ENCODE results near the gene F10. TPM values are rescaled to one million over a fixed set of nuclear protein-coding genes. Genes with fewer than 3 reads are reported as not detected.

Gene F10
- total and polyA plus RNA-seq, 2 experiments from 2014 or later: 143 to 148 TPM

DNA sequence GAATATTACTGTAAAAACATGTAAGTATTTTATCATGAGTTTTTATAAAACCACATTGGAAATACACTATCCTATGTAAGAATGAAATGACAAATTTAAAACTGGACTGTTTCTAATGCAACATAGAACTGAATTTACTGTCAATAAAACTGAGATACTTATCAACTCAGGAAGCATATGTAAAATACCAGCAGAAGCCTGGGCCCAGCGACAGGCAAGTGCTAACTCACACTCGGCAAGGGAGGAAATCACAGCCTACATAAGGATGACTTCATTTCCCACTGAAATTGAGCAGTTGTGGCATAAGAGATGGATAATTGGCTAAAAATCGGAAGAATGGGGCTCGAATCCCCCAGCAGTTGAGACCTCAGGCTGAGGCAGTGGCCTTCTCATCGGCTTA, 47.9 kb downstream of the F10 start:
- H3K4me3 ChIP-seq: no peak overlapping the region
- H3K36me3 ChIP-seq (replicated peaks; ENCODE audit: insufficient read depth, low read depth): no peaks in the 10 kb centered on the region
- WGBS (ENCODE audit: low lambda C conversion rate, missing lambda C conversion rate): 58% methylated on average over 5 of the region's 5 CpGs
- no peaks in the 10 kb centered on the region for H4K20me1 ChIP-seq (ENCODE audit: insufficient read depth, poor library complexity, severe bottlenecking)
- TF ChIP-seq, protein P1, sequence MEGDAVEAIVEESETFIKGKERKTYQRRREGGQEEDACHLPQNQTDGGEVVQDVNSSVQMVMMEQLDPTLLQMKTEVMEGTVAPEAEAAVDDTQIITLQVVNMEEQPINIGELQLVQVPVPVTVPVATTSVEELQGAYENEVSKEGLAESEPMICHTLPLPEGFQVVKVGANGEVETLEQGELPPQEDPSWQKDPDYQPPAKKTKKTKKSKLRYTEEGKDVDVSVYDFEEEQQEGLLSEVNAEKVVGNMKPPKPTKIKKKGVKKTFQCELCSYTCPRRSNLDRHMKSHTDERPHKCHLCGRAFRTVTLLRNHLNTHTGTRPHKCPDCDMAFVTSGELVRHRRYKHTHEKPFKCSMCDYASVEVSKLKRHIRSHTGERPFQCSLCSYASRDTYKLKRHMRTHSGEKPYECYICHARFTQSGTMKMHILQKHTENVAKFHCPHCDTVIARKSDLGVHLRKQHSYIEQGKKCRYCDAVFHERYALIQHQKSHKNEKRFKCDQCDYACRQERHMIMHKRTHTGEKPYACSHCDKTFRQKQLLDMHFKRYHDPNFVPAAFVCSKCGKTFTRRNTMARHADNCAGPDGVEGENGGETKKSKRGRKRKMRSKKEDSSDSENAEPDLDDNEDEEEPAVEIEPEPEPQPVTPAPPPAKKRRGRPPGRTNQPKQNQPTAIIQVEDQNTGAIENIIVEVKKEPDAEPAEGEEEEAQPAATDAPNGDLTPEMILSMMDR (IDR thresholded peaks at IDR 0.05; ENCODE audit: poor library complexity): no peak
- TF ChIP-seq EZH2phosphoT487 (IDR thresholded peaks at IDR 0.05; ENCODE audit: low read depth, severe bottlenecking, unreplicated experiment) (no peak), EZH2 (IDR thresholded peaks at IDR 0.05; ENCODE audit: borderline replicate concordance) (no peak)
- H3K9me2 ChIP-seq (replicated peaks; ENCODE audit: insufficient read depth): no peaks in the 10 kb centered on the region
- H3K4me1 ChIP-seq (ENCODE audit: insufficient read depth): peaks cover 16% of the 10 kb centered on the region
- DNase-seq (ENCODE audit: low spot score): no peak
- H3K27me3 ChIP-seq: no peaks in the 10 kb centered on the region
- H3K27ac ChIP-seq: peak overlapping the region; percentile 43
- no peak overlapping the region for H2AFZ ChIP-seq
- H3K79me2 ChIP-seq: no peaks in the 10 kb centered on the region
- H3K4me2 ChIP-seq: peak overlapping the region; percentile 61
- no peaks in the 10 kb centered on the region for H3K9me3 ChIP-seq (ENCODE audit: low read depth)

DNA sequence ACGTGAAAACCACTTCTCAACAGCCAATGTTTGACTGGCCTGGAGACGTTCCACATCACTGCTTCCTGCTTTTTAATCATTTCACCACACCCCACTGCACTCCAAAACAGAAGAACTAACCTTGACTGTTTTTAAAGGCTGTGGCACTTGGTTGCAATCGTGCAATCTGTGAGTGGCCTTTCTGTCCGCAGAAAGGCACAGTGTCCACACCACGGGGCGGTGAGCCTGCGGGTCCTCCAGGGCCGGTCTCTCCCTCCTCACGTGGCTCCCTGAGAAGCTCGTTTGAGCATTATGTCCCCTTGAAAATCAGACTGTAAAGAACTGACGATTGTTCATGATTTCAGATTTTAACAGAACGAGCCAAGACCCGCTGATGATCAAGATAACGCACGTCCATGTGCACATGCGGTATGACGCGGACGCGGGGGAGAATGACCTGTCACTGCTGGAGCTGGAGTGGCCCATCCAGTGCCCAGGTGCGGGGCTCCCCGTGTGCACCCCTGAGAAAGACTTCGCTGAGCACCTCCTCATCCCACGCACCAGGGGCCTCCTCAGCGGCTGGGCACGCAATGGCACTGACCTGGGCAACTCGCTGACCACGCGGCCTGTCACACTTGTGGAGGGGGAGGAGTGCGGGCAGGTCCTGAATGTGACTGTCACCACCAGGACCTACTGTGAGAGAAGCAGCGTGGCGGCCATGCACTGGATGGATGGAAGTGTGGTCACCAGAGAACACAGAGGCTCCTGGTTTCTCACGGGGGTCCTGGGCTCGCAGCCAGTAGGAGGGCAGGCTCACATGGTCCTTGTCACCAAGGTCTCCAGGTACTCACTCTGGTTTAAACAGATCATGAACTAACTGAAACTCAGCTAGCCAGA, 48.9 kb downstream of the F10 start:
- 91% methylated on average over 34 of the region's 34 CpGs for WGBS (ENCODE audit: low lambda C conversion rate, missing lambda C conversion rate)
- no peak overlapping the region for H3K4me2 ChIP-seq

DNA sequence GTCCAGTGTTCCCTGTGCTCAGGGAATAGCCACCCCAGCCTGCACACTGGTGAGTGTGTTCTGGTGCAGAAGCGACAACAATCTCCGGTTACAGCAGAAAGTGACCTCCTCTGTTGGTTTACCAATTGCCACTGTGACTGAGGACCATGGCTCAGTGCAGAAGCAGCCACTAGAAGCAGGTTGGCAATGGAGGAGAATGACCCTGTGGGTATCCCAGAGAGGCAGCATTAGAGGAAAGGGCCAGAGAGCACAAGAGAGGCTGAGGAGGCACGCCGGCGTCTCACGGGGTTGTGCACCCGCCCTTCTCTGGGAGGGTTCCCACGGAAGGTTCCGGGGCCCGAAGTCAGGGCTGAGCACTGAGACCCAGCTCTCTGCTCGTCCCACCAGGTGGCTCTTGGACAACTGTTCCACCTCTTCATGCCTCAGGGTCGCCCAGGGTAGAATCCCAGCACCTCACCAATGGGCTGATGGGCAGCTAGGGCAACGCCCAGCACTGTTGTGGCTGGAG, 49.9 kb downstream of the F10 start:
- no peak overlapping the region for H2AFZ ChIP-seq
- H3K27me3 ChIP-seq: no peaks in the 10 kb centered on the region
- H4K20me1 ChIP-seq (ENCODE audit: insufficient read depth, poor library complexity, severe bottlenecking): no peaks in the 10 kb centered on the region
- H3K4me3 ChIP-seq: no peak overlapping the region
- DNase-seq (ENCODE audit: low spot score): no peak
- H3K27ac ChIP-seq: no peak overlapping the region
- no peaks in the 10 kb centered on the region for H3K9me3 ChIP-seq (ENCODE audit: low read depth)
- H3K9me2 ChIP-seq (replicated peaks; ENCODE audit: insufficient read depth): no peaks in the 10 kb centered on the region
- WGBS (ENCODE audit: low lambda C conversion rate, missing lambda C conversion rate): 90% methylated on average over 12 of the region's 13 CpGs
- H3K79me2 ChIP-seq: no peaks in the 10 kb centered on the region
- no peak overlapping the region for H3K4me2 ChIP-seq
- H3K36me3 ChIP-seq (replicated peaks; ENCODE audit: insufficient read depth, low read depth): no peaks in the 10 kb centered on the region
- TF ChIP-seq, protein P1 (IDR thresholded peaks at IDR 0.05; ENCODE audit: poor library complexity): no peak
- TF ChIP-seq EZH2 (IDR thresholded peaks at IDR 0.05; ENCODE audit: borderline replicate concordance): no peak
- peaks cover 16% of the 10 kb centered on the region for H3K4me1 ChIP-seq (ENCODE audit: insufficient read depth)

More for the DNA sequence above, 48.9 kb downstream of the F10 start:
- Histone ChIP-seq H3K27me3 (no peaks in the 10 kb centered on the region), H4K20me1 (ENCODE audit: insufficient read depth, poor library complexity, severe bottlenecking) (no peaks in the 10 kb centered on the region), H3K79me2 (no peaks in the 10 kb centered on the region), H2AFZ (no peak overlapping the region), H3K9me2 (replicated peaks; ENCODE audit: insufficient read depth) (no peaks in the 10 kb centered on the region), H3K9me3 (ENCODE audit: low read depth) (no peaks in the 10 kb centered on the region), H3K4me3 (no peak overlapping the region), H3K4me1 (ENCODE audit: insufficient read depth) (peaks cover 16% of the 10 kb centered on the region), H3K36me3 (replicated peaks; ENCODE audit: insufficient read depth, low read depth) (no peaks in the 10 kb centered on the region), H3K27ac (peak overlapping the region; percentile 43)
- no peak for TF ChIP-seq EZH2 (IDR thresholded peaks at IDR 0.05; ENCODE audit: borderline replicate concordance)
- TF ChIP-seq, protein P1 (IDR thresholded peaks at IDR 0.05; ENCODE audit: poor library complexity): no peak
- no peak for TF ChIP-seq EZH2phosphoT487 (IDR thresholded peaks at IDR 0.05; ENCODE audit: low read depth, severe bottlenecking, unreplicated experiment)
- no peak for DNase-seq (ENCODE audit: low spot score)
